Measurements from ENCODE around the gene KCNJ6. TPM values are rescaled to one million over a fixed set of nuclear protein-coding genes. Genes with fewer than 3 reads are reported as not detected.

KCNJ6 gene
- total RNA-seq, 1 donor from 2014 or later = 4.4 TPM

DNA sequence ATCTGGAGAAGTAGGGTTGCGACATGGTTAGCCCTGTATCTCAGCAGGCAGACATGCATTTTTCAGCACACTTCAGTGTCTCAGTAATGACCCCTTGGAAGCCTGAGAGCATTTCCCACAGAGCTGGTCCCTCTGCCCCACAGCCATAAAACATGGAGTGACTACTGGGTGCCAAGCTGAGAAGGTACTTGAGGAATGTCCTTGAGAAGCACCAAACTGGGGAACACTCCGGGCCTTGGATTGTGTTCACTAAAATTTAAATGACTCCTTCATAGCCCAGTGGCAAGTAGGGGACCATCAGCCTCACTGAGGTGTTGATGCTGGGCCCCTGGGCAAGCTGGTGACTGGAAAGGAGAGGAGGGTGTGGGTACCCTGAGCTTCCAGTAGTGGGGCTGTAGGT, 54.7 kb downstream of the KCNJ6 start:
- H3K4me1 Mint-ChIP-seq (ENCODE audit: low read depth) = peaks cover 16% of the 10 kb centered on the region
- no peaks in the 10 kb centered on the region for H3K36me3 Mint-ChIP-seq (ENCODE audit: low read depth)
- H3K9me3 Mint-ChIP-seq (ENCODE audit: low read depth) = peaks cover 4% of the 10 kb centered on the region
- H3K27me3 Mint-ChIP-seq (ENCODE audit: low read depth) = no peaks in the 10 kb centered on the region
- DNase-seq (ENCODE audit: low spot score) = no peak
- TF ChIP-seq, protein P1, sequence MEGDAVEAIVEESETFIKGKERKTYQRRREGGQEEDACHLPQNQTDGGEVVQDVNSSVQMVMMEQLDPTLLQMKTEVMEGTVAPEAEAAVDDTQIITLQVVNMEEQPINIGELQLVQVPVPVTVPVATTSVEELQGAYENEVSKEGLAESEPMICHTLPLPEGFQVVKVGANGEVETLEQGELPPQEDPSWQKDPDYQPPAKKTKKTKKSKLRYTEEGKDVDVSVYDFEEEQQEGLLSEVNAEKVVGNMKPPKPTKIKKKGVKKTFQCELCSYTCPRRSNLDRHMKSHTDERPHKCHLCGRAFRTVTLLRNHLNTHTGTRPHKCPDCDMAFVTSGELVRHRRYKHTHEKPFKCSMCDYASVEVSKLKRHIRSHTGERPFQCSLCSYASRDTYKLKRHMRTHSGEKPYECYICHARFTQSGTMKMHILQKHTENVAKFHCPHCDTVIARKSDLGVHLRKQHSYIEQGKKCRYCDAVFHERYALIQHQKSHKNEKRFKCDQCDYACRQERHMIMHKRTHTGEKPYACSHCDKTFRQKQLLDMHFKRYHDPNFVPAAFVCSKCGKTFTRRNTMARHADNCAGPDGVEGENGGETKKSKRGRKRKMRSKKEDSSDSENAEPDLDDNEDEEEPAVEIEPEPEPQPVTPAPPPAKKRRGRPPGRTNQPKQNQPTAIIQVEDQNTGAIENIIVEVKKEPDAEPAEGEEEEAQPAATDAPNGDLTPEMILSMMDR (IDR thresholded peaks at IDR 0.05) = no peak
- no peak overlapping the region for H3K4me3 Mint-ChIP-seq (ENCODE audit: unreplicated experiment)
- no peak overlapping the region for H3K27ac Mint-ChIP-seq (ENCODE audit: unreplicated experiment)

DNA sequence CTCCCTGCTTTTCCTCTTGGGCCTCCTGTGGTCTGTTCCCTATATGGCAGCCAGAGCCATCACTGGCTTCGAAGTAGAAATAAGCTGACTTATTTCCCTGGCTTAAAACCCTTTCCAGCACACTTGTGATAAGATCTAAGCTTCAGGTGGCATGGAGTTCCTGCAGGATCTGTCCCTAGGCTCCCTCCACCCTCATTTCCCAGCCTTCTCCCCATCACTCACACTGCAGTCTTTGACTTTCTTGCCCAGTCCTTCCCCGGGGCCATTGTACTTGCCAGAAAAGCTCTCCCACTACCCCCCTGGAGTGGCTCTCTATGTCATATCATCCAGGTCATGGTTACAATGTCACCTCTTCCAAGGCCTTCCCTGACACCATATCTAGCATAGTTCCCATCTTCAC, 55.8 kb downstream of the KCNJ6 start:
- Mint-ChIP-seq H3K9me3 (ENCODE audit: low read depth) (peaks cover 6% of the 10 kb centered on the region), H3K27ac (ENCODE audit: unreplicated experiment) (no peak overlapping the region), H3K36me3 (ENCODE audit: low read depth) (no peaks in the 10 kb centered on the region), H3K27me3 (ENCODE audit: low read depth) (no peaks in the 10 kb centered on the region), H3K4me1 (ENCODE audit: low read depth) (peaks cover 28% of the 10 kb centered on the region), H3K4me3 (ENCODE audit: unreplicated experiment) (no peak overlapping the region)
- TF ChIP-seq, protein P1 (IDR thresholded peaks at IDR 0.05) = no peak
- no peak for DNase-seq (ENCODE audit: low spot score)

DNA sequence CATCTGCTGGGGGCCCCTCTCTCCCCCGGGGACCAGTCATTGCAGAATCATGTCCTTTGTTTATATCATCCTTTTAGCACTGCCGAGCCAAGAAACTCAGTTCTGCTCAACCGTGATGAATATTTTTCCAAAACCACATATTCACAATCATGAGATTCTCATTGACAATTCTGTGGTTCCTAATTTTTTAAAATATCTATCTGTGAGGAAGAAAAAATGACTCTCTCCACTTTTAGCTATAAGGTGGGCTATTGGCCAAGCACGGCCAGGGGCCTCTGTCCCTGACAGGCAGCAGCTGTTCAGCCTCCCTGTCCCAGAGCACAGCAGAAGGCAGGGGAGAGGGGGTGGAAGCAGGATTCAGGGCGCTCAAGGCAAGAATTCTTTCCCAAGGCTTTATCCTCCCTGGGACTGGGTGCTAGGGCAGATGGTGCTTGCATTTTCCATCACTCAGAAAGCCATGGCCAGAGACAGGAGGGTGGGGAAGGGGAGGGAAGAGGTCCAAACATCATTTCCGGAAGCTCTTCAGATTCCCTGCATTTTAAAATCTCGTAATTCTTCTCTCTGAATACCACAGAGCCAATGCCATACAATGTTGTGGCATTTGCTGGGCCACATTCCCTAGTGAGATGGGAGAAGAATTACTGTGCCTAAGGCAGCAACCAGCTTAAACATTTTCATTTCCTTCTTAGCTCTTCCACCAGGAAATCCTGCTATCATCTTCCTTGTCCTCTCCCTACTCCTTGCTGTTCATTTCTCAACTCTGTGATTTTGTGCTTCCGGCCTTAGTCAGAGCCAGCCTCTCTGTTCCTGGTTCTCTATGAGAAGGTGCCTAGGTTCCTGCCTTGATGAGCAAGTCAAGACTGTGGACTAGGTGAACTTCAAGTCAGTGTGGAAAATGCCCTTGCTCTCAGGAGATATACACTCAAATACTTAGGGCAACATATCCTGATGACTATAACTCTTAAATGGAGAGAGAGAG, 60.3 kb downstream of the KCNJ6 start:
- Mint-ChIP-seq H3K27me3 (ENCODE audit: low read depth) (no peaks in the 10 kb centered on the region), H3K27ac (ENCODE audit: unreplicated experiment) (peak overlapping the region; percentile 96), H3K4me1 (ENCODE audit: low read depth) (peaks cover 43% of the 10 kb centered on the region), H3K9me3 (ENCODE audit: low read depth) (peaks cover 22% of the 10 kb centered on the region), H3K4me3 (ENCODE audit: unreplicated experiment) (peak overlapping the region; percentile 60), H3K36me3 (ENCODE audit: low read depth) (peaks cover 8% of the 10 kb centered on the region)
- TF ChIP-seq, protein P1 (IDR thresholded peaks at IDR 0.05) = no peak
- no peak for DNase-seq (ENCODE audit: low spot score)

DNA sequence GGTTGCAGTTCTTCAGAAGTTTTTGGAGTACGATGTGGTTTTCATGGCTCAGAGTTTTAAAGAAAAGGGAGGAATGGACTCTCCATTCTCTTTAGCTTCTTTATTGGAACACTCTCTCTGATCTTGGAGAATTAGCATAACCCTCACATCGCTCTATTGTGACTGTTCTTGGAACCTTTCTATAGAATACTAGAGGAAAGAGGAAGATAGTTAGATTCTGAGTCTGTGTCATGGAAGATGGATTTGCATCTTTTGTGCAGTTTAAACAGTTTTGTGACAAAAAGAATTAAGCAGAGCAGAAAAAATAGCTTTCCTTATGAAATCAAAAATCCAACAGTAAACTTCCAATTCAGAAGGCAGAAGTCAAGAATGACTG, 61.0 kb downstream of the KCNJ6 start:
- H3K36me3 Mint-ChIP-seq (ENCODE audit: low read depth) = peaks cover 8% of the 10 kb centered on the region
- TF ChIP-seq, protein P1 (IDR thresholded peaks at IDR 0.05) = no peak
- peak overlapping the region; percentile 96 for H3K27ac Mint-ChIP-seq (ENCODE audit: unreplicated experiment)
- no peak for DNase-seq (ENCODE audit: low spot score)
- H3K4me3 Mint-ChIP-seq (ENCODE audit: unreplicated experiment) = peak overlapping the region; percentile 60
- peaks cover 50% of the 10 kb centered on the region for H3K4me1 Mint-ChIP-seq (ENCODE audit: low read depth)
- H3K9me3 Mint-ChIP-seq (ENCODE audit: low read depth) = peaks cover 22% of the 10 kb centered on the region
- H3K27me3 Mint-ChIP-seq (ENCODE audit: low read depth) = no peaks in the 10 kb centered on the region

DNA sequence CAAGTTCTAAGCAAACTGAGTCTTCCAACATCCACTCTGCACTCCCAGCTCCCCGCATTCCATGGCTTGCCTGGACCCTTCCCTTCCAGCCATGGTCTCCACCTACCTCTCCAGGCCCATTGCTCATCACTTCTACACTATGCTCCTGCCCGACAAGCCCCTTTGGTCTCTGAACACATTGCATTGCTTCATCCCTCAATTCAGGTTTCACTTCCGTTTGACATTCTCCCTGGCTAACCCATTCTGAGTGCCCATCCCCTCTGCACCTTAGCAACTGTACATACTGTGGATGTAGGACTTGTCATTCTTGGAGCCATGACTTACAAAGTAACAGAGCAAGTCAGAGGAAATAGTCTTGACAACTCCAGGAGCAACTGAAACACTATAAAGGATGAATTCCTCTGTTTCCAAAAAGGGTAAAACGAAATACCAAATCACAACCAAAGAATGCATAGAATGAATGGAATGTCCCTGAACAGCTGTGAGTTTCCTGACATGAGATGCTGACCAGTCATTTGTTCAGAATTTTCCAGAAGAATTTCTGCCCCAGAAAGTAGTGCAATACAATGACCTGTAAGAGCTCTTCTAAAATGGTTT, 66.7 kb downstream of the KCNJ6 start:
- Mint-ChIP-seq H3K4me1 (ENCODE audit: low read depth) (peaks cover 77% of the 10 kb centered on the region), H3K9me3 (ENCODE audit: low read depth) (peaks cover 18% of the 10 kb centered on the region)

More for the DNA sequence above, 66.7 kb downstream of the KCNJ6 start:
- peaks cover 8% of the 10 kb centered on the region for H3K36me3 Mint-ChIP-seq (ENCODE audit: low read depth)
- peak overlapping the region; percentile 26 for H3K4me3 Mint-ChIP-seq (ENCODE audit: unreplicated experiment)
- DNase-seq (ENCODE audit: low spot score) = no peak
- TF ChIP-seq, protein P1 (IDR thresholded peaks at IDR 0.05) = no peak
- no peaks in the 10 kb centered on the region for H3K27me3 Mint-ChIP-seq (ENCODE audit: low read depth)
- H3K27ac Mint-ChIP-seq (ENCODE audit: unreplicated experiment) = peak overlapping the region; percentile 92

Measured in chondrocyte (in vitro differentiated cells).